HG03432 (cell line): ENCODE measurements around the gene LGR5.

Source experiments
- ATAC-seq: cut with Tn5 transposase; IDR thresholded peaks from one replicate; pipeline ENCODE4 v1.9.1; 2021; ENCODE audit warnings: mild to moderate bottlenecking, moderate library complexity; ENCODE audit not compliant: unreplicated experiment

The LGR5 gene

GRCh38 chr12:71439613-71440344 lies at the start of gene LGR5:
Gene LGR5 (plus strand): TSS chr12:71439798. CDS start chr12:71440081, 283 bp downstream.
- ATAC-seq, result peak; percentile 44

- ATAC-seq, result peak; percentile 96
Measured at GRCh38 chr12:71392521-71393145, 47.0 kb upstream of the LGR5 start.

- no peak for ATAC-seq
Measured at GRCh38 chr12:71393625-71394024, 46.0 kb upstream of the LGR5 start.

GRCh38 chr12:71397433-71397954 lies 42.1 kb upstream of the LGR5 start:
- ATAC-seq, result no peak

GRCh38 chr12:71399197-71399596 lies 40.4 kb upstream of the LGR5 start:
- ATAC-seq, result no peak

- ATAC-seq, result peak; percentile 56
Measured at GRCh38 chr12:71400481-71400880, 39.1 kb upstream of the LGR5 start.

GRCh38 chr12:71405884-71406283 lies 33.7 kb upstream of the LGR5 start:
- no peak for ATAC-seq

GRCh38 chr12:71407732-71408131 lies 31.9 kb upstream of the LGR5 start:
- no peak for ATAC-seq

GRCh38 chr12:71410844-71411243 lies 28.8 kb upstream of the LGR5 start:
- ATAC-seq, result no peak

GRCh38 chr12:71411635-71412034 lies 28.0 kb upstream of the LGR5 start:
- ATAC-seq, result no peak

GRCh38 chr12:71415336-71416231 lies 24.0 kb upstream of the LGR5 start:
- ATAC-seq, result peak; percentile 92

- ATAC-seq, result no peak
Measured at GRCh38 chr12:71417181-71417580, 22.4 kb upstream of the LGR5 start.

- ATAC-seq, result no peak
Measured at GRCh38 chr12:71420775-71421406, 18.7 kb upstream of the LGR5 start.

GRCh38 chr12:71425568-71426299 lies 13.9 kb upstream of the LGR5 start:
- no peak for ATAC-seq

- ATAC-seq, result no peak
Measured at GRCh38 chr12:71426300-71427047, 13.1 kb upstream of the LGR5 start.

- no peak for ATAC-seq
Measured at GRCh38 chr12:71430756-71431155, 8.8 kb upstream of the LGR5 start.

GRCh38 chr12:71431991-71432390 lies 7.6 kb upstream of the LGR5 start:
- no peak for ATAC-seq

GRCh38 chr12:71432936-71433335 lies 6.7 kb upstream of the LGR5 start:
- ATAC-seq, result no peak

GRCh38 chr12:71436696-71437095 lies 2.9 kb upstream of the LGR5 start:
- ATAC-seq, result no peak
